Body of pancreas (tissue), 4 donors: ENCODE data around the gene HOXB9. TPM values are rescaled to one million over a fixed set of nuclear protein-coding genes. Genes with fewer than 3 reads are reported as not detected.

Source experiments
- ATAC-seq: fragments of 150-250 bp; one replicate; pipeline ENCODE4 v1.9.1; 2016
- DNase-seq, 4 donors: peaks; one replicate each; pipeline ENCODE4 v3.0.0-alpha.2; 2019
- H3K27ac ChIP-seq, 4 donors: fragments of 200-600 bp; sonication (generic); 1 replicate in 3 of 4; 2 replicates in 1 of 4; pipeline versions ENCODE4 v1.5.1 to v1.6.1; 2016 to 2019; ENCODE audit warnings: mild to moderate bottlenecking in 1 of 4, mixed read lengths in 1 of 4, moderate library complexity in 1 of 4
- H3K27me3 ChIP-seq, 2 donors: fragments of 200-600 bp; sonication (generic); one replicate each; pipeline ENCODE4 v1.6.0; 2016; ENCODE audit warnings: mild to moderate bottlenecking in 1 of 2
- H3K36me3 ChIP-seq, 2 donors: fragments of 200-600 bp; sonication (generic); replicated peaks in 1 of 2; 2 replicates each; pipeline ENCODE4 v1.5.1; 2016; ENCODE audit warnings: low read depth in 2 of 2; ENCODE audit not compliant: insufficient read depth in 1 of 2
- H3K4me1 ChIP-seq: fragments of 200-600 bp; sonication (generic); one replicate; pipeline ENCODE4 v1.6.0; 2016
- H3K4me3 ChIP-seq, 2 donors: fragments of 200-600 bp; sonication (generic); 1 replicate in 1 of 2; 2 replicates in 1 of 2; pipeline ENCODE4 v1.5.1; 2016 to 2019
- H3K9me3 ChIP-seq, 3 donors: fragments of 200-600 bp; sonication (generic); 1 replicate in 2 of 3; 2 replicates in 1 of 3; pipeline ENCODE4 v1.5.1; 2016
- POLR2A ChIP-seq, 3 donors: fragments of 450-650 bp; IDR thresholded peaks; one replicate each; pipeline ENCODE4 v1.6.1; 2016; ENCODE audit warnings: antibody characterized with exemption in 3 of 3, mild to moderate bottlenecking in 2 of 3
- WGBS, 2 donors: methylation state at CpG; one replicate each; pipeline ENCODE4 v1.1.5; 2017; 5-methylcytosine and 5-hydroxymethylcytosine counted together
- intact Hi-C: fragments of 100-400 bp; cut with DNase I; formaldehyde crosslinking; loops from one replicate; pipeline ENCODE4 v1.15.1; 2023
- total RNA-seq, 2 donors: library from RNA; depleted of rRNA; stranded (reverse); fragments of >200 nt; gene quantifications; one replicate each; pipeline ENCODE4 v1.1.0, GENCODE V29; 2016
- TF ChIP-seq, protein P1 (sequence below), 7 experiments: fragments of 450-650 bp in 4 of 7; fragments of 200-600 bp in 3 of 7; sonication (generic) in 3 of 7; IDR thresholded peaks; one replicate each; pipeline ENCODE4 v1.5.1; 2016 to 2019; ENCODE audit warnings: antibody characterized with exemption in 7 of 7

HOXB9 gene
- total RNA-seq, 2 donors from 2014 or later, result not detected

- H3K27me3 ChIP-seq, result peaks cover 0 to 82% of the 10 kb centered on the region in 2 donors
- no peak overlapping the region for H3K27ac ChIP-seq
- no peaks in the 10 kb centered on the region for H3K9me3 ChIP-seq
- peaks cover 19% of the 10 kb centered on the region for H3K4me1 ChIP-seq
- ATAC-seq (no peak), DNase-seq (no peak)
- intact Hi-C loops, result loop anchor here (10.0 kb wide), 1 partner anchor 473 kb away; no protein-coding TSS in a partner anchor
- 15 to 18% methylated on average over 27 of the region's 27 CpGs for WGBS, 2 donors
- H3K4me3 ChIP-seq, result no peak overlapping the region
- no peaks in the 10 kb centered on the region for H3K36me3 ChIP-seq
- TF ChIP-seq, protein P1, sequence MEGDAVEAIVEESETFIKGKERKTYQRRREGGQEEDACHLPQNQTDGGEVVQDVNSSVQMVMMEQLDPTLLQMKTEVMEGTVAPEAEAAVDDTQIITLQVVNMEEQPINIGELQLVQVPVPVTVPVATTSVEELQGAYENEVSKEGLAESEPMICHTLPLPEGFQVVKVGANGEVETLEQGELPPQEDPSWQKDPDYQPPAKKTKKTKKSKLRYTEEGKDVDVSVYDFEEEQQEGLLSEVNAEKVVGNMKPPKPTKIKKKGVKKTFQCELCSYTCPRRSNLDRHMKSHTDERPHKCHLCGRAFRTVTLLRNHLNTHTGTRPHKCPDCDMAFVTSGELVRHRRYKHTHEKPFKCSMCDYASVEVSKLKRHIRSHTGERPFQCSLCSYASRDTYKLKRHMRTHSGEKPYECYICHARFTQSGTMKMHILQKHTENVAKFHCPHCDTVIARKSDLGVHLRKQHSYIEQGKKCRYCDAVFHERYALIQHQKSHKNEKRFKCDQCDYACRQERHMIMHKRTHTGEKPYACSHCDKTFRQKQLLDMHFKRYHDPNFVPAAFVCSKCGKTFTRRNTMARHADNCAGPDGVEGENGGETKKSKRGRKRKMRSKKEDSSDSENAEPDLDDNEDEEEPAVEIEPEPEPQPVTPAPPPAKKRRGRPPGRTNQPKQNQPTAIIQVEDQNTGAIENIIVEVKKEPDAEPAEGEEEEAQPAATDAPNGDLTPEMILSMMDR (IDR thresholded peaks at IDR 0.05), result no peak
- no peak for TF ChIP-seq POLR2A (IDR thresholded peaks at IDR 0.05)
Measured at GRCh38 chr17:48627623-48628521, 1.7 kb upstream of the HOXB9 start.

DNA sequence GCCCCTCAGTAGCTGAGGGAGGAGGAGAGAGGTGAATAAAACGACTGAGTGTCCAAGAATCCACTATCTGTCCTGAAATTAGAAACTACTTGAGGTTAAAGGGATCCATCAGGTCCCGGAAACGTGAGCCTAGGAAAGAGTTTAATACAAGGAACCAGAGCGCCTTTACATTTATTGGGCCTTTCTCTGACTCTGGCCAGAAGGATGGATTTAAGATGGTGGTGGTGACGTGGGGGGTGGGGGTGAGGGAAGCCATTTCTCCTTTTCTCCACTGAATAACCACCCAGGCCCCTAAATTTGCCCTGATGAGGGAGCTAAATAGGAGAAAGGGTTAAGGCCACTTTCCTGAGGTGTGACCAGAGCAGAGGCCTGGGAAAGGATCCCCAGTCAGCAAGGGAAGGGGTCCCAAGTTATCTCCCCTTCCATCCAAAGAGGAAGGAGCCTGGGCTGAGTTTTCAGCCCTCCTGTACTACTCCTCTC is 1.0 kb upstream of the HOXB9 start:
- no peaks in the 10 kb centered on the region for H3K36me3 ChIP-seq
- no peak overlapping the region for H3K27ac ChIP-seq
- DNase-seq (no peak), ATAC-seq (no peak)
- intact Hi-C loops, result loop anchor here (10.0 kb wide), 1 partner anchor 472 kb away; no protein-coding TSS in a partner anchor
- H3K27me3 ChIP-seq, result peaks cover 0 to 77% of the 10 kb centered on the region in 2 donors
- TF ChIP-seq POLR2A (IDR thresholded peaks at IDR 0.05), result no peak
- TF ChIP-seq, protein P1 (IDR thresholded peaks at IDR 0.05), result no peak
- H3K4me3 ChIP-seq, result no peak overlapping the region
- 15 to 25% methylated on average over 5 of the region's 5 CpGs for WGBS, 2 donors
- H3K4me1 ChIP-seq, result peaks cover 19% of the 10 kb centered on the region
- no peaks in the 10 kb centered on the region for H3K9me3 ChIP-seq

- peak; percentile 72 for ATAC-seq
- 1% methylated on average over 32 to 69 of the region's 69 CpGs for WGBS, 2 donors
- H3K9me3 ChIP-seq, result no peaks in the 10 kb centered on the region
- no peak overlapping the region for H3K27ac ChIP-seq
- no peaks in the 10 kb centered on the region for H3K36me3 ChIP-seq
- intact Hi-C loops, result loop anchor here (10.0 kb wide), 1 partner anchor 471 kb away; no protein-coding TSS in a partner anchor
- peak in 3 of 4 donors; percentile 13 to 39 (median 28) for DNase-seq
- peaks cover 19% of the 10 kb centered on the region for H3K4me1 ChIP-seq
- no peak for TF ChIP-seq POLR2A (IDR thresholded peaks at IDR 0.05)
- TF ChIP-seq, protein P1 (IDR thresholded peaks at IDR 0.05), result no peak
- peaks cover 0 to 66% of the 10 kb centered on the region in 2 donors for H3K27me3 ChIP-seq
- H3K4me3 ChIP-seq, result no peak overlapping the region
Measured at GRCh38 chr17:48625495-48626244, 488 bp downstream of the HOXB9 start.

DNA sequence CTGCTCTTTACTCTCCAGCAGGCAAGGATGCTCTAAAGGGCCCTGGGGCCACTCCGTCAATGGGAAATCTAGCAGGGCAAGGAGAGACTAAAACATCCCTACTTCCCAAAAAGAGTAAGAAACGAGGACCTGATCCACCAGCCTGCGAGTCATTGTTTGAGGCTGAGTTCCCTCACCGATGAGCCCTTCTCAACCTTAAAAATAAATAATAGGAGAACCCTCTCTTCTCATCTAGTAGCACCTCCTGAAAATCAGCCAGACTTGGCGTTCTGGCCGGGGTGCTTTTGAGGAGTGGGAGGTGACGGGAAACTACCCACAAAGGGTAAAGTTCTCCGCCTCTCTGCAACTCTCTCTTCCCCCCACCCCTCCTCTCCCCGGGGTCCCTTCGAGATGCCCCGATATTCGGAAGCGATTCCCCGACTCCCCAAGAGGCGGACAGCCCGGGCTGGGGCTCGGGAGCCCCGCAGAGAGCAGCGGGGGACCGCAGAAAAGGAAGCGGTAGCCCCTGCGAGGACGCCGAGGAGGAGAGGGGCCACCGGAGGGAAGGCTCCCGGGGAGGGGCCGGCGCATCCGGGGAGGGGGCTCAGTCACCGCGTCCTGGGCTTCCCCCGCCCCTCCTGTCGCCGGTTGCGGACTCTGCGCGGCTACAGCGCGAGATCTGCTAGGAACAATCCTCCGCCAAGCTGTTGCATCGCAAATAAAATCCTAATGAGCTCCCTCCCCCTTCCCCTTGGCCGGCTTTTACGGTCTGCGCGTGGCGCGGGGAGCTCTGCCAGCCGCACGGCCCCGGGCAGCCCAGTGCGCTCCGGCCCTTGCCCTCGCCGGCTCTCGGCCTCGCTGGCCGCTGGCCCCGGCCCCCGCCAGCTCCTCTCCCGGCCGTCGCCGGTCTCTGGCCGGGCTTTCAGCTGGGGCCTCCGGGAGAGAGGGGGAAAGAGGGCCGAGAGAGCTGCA is 1.3 kb downstream of the HOXB9 start:
- Histone ChIP-seq H3K36me3 (no peaks in the 10 kb centered on the region), H3K4me1 (peaks cover 19% of the 10 kb centered on the region), H3K27me3 (peaks cover 0 to 73% of the 10 kb centered on the region in 2 donors), H3K9me3 (no peaks in the 10 kb centered on the region), H3K27ac (no peak overlapping the region), H3K4me3 (no peak overlapping the region)
- WGBS, 2 donors, result 2 to 4% methylated on average over 30 to 66 of the region's 66 CpGs
- ATAC-seq (no peak), DNase-seq (no peak)
- intact Hi-C loops, result loop anchor here (10.0 kb wide), 1 partner anchor 470 kb away; no protein-coding TSS in a partner anchor
- TF ChIP-seq, protein P1 (IDR thresholded peaks at IDR 0.05), result no peak
- no peak for TF ChIP-seq POLR2A (IDR thresholded peaks at IDR 0.05)
